ENCODE data around the gene ZCCHC14.

GRCh38 chr16:87443016-87443415, 49.8 kb downstream of the ZCCHC14 start:
- no peak for TF ChIP-seq EZH2phosphoT487 (IDR thresholded peaks at IDR 0.05; ENCODE audit: insufficient read depth, low read depth)
- TF ChIP-seq EZH2 (IDR thresholded peaks at IDR 0.05; ENCODE audit: insufficient read depth, poor library complexity, severe bottlenecking): no peak
